Central memory CD8-positive, alpha-beta T cell (primary cell): ENCODE measurements around the gene RENBP.

ENCODE experiments used
- ATAC-seq: fragments of 150-1000 bp; cut with Tn5 transposase; replicated peaks from 2 replicates; pipeline ENCODE4 v1.10.0; 2022; ENCODE audit warnings: mild to moderate bottlenecking, moderate FRiP score, moderate number of reproducible peaks; ENCODE audit not compliant: poor library complexity, severe bottlenecking; ENCODE audit errors: extremely low read depth
- DNase-seq, 2 donors: peaks; one replicate each; pipeline ENCODE4 v3.0.0; 2021; ENCODE audit warnings: low spot score in 2 of 2
- H3K27ac Mint-ChIP-seq: one replicate; pipeline ENCODE4 v1.8.0; 2022; ENCODE audit warnings: low read depth, mild to moderate bottlenecking, moderate library complexity, mixed read lengths
- H3K27me3 Mint-ChIP-seq: one replicate; pipeline ENCODE4 v1.8.0; 2022; ENCODE audit warnings: mixed read lengths
- H3K36me3 Mint-ChIP-seq: one replicate; pipeline ENCODE4 v1.8.0; 2022; ENCODE audit warnings: mild to moderate bottlenecking, moderate library complexity, mixed read lengths; ENCODE audit not compliant: insufficient read depth
- H3K4me1 Mint-ChIP-seq: one replicate; pipeline ENCODE4 v1.8.0; 2022; ENCODE audit warnings: mixed read lengths
- H3K4me3 Mint-ChIP-seq: one replicate; pipeline ENCODE4 v1.8.0; 2022; ENCODE audit warnings: mild to moderate bottlenecking, moderate library complexity, mixed read lengths
- H3K9me3 Mint-ChIP-seq: one replicate; pipeline ENCODE4 v1.8.0; 2022; ENCODE audit warnings: mixed read lengths

RENBP gene

DNA sequence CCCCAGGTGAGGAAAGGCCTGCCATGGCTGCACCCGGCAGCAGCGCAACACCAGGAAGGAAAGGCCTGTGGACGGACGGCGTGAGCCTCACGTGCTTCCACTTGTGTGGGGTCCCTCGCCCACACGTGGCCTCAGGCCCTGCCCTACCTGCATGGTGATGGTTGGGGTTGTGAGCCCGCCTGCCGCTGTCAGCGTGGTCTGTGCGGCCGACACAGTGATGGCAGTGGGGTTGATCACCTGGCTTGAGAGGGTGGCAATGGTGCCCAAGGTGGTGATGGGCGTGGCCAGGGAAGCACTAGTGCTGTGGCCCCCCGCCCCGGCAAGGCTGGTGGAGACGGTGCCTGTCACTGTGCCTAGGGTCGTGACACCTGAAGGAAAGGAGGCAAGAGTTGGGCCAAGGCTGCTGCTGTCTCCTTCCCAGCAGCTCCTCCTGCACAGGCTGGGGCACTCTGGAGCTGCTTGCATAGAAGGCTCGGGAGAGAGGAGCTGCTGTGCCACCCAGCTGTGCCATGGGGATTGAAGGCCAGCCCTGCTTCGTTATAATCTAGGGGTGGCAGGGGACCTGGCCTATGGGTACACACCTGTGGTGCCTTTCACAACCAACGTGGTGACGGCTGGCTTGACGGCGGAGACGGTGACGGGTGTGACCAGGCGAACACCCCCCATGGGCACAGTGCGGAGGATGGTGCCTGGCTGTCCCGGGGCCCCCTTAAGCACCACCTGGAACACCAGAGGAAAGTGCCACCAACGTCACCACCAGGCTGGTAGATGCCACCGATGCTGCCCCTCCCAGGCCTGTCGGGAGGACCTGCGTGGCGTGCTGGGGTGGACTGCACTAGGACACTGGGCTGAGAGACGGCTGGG, 11.8 kb upstream of the RENBP start:
- Mint-ChIP-seq H3K4me1 (no peaks in the 10 kb centered on the region), H3K9me3 (no peaks in the 10 kb centered on the region), H3K27ac (no peak overlapping the region), H3K36me3 (peaks cover 42% of the 10 kb centered on the region), H3K27me3 (no peaks in the 10 kb centered on the region), H3K4me3 (no peak overlapping the region)
- ATAC-seq, result no peak
- DNase-seq, result no peak

DNA sequence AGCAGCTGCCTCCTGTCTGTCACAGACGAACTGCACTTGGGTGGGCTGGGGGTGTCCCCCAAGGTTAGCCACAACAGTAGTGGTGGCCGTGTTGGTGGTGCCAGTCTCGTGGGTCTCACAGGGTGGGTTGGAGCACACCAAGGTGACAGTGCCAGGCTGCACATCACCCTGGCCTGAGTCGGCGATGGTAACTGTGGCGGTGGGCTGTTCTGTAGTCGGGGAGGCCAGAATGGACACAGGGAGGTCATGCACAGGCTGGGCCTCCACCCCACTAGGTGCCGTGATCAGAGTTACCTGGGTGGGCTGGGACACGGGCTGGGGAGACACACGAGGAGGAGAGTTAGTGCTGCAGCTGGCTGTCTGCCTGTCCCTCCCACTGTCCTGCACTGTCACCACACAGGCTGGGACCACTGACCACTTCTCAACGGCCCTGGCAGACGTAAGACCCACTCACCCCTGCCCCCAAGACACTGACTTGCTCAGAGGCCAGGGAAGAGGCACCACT, 10.8 kb upstream of the RENBP start:
- H3K27ac Mint-ChIP-seq, result no peak overlapping the region
- H3K4me3 Mint-ChIP-seq, result no peak overlapping the region
- peaks cover 43% of the 10 kb centered on the region for H3K36me3 Mint-ChIP-seq

DNA sequence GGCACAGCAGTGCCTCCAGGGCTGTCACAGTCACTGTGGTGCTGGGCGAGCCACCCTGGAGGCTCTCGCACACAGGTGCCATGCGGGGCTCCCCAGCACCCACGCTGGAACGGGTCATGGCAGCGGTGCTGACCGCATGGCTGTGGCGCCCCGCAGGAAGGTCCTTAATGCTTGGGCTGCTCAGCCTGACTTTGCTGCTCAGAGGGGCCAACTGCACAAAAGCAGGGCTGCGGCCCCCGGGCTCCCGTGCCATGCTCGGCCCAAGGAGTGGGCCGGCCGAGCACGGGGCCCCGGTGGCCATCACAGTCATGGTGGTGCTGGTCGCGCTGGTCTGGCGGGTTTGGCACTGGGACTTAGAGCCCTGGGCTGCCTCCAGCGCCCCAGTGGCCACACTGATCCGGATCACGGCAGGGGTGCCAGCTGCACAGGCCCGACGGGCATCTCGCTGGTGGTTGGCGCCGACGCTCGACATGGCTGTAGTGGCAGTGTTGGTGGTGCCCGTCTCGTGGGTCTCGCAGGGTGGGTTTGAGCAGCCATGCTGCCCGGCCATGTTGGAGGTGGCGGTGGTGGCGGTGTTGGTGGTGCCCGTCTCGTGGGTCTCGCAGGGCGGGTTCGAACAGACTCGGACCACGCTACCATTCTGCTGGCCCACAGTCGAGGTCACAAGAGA, 10.2 kb upstream of the RENBP start:
- no peaks in the 10 kb centered on the region for H3K4me1 Mint-ChIP-seq
- H3K4me3 Mint-ChIP-seq, result no peak overlapping the region

More for the DNA sequence above, 10.8 kb upstream of the RENBP start:
- ATAC-seq (no peak), DNase-seq (no peak)
- Mint-ChIP-seq H3K9me3 (no peaks in the 10 kb centered on the region), H3K27me3 (no peaks in the 10 kb centered on the region), H3K4me1 (no peaks in the 10 kb centered on the region)

GRCh38 chrX:153953892-153954557, 9.6 kb upstream of the RENBP start:
- ATAC-seq (no peak), DNase-seq (no peak)
- H3K4me3 Mint-ChIP-seq, result no peak overlapping the region
- H3K27ac Mint-ChIP-seq, result no peak overlapping the region
- no peaks in the 10 kb centered on the region for H3K9me3 Mint-ChIP-seq
- peaks cover 48% of the 10 kb centered on the region for H3K36me3 Mint-ChIP-seq
- H3K4me1 Mint-ChIP-seq, result no peaks in the 10 kb centered on the region
- no peaks in the 10 kb centered on the region for H3K27me3 Mint-ChIP-seq

More for the DNA sequence above, 10.2 kb upstream of the RENBP start:
- DNase-seq (no peak), ATAC-seq (no peak)
- Mint-ChIP-seq H3K27ac (no peak overlapping the region), H3K36me3 (peaks cover 46% of the 10 kb centered on the region), H3K27me3 (no peaks in the 10 kb centered on the region), H3K9me3 (no peaks in the 10 kb centered on the region)

GRCh38 chrX:153953342-153953830, 8.9 kb upstream of the RENBP start:
- ATAC-seq (peak; percentile 61), DNase-seq (peak; percentile 72 to 79)
- H3K9me3 Mint-ChIP-seq, result no peaks in the 10 kb centered on the region
- peak overlapping the region; percentile 83 for H3K27ac Mint-ChIP-seq
- no peaks in the 10 kb centered on the region for H3K4me1 Mint-ChIP-seq
- H3K4me3 Mint-ChIP-seq, result no peak overlapping the region
- no peaks in the 10 kb centered on the region for H3K27me3 Mint-ChIP-seq
- H3K36me3 Mint-ChIP-seq, result peaks cover 46% of the 10 kb centered on the region

- no peaks in the 10 kb centered on the region for H3K9me3 Mint-ChIP-seq
- no peak overlapping the region for H3K4me3 Mint-ChIP-seq
- H3K27me3 Mint-ChIP-seq, result no peaks in the 10 kb centered on the region
- no peak overlapping the region for H3K27ac Mint-ChIP-seq
- H3K4me1 Mint-ChIP-seq, result peaks cover 2% of the 10 kb centered on the region
- H3K36me3 Mint-ChIP-seq, result peaks cover 48% of the 10 kb centered on the region
- no peak for DNase-seq
- ATAC-seq, result no peak
These were observed 8.1 kb upstream of the RENBP start for GRCh38 chrX:153952373-153953026.

DNA sequence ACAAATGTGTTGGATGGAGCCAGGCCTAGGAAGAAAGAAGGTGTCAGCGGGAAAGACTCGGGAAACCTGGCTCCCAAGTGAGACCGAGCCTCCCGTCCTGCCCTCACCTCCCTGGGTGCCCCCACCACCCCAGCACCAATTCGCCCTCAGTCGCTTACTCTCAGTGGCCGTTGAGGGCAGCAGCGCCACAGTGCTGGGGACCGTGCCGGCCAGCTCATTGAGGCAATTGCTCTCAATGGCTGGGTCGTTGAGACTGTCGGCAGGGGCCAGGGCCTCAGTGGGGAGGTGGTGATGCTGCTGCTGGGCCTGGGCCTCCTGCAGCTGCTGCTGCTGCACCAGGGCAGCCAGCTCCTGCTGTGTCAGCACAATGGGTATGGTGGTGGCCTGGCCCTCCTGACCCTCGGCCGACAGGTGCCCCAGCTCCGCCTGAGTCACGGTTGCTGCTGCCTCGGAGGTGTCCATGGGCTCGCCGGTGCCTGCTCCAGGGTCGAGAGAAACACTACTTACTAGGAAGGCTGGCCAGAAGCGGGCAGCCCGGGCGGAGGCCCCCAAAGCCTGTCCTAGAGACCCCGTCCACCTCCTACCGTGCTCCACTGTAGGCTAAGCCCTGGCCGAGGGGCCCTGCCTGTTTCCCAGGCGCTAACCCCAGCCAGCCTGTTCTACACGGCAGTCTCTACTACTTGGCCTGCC, 7.4 kb upstream of the RENBP start:
- Mint-ChIP-seq H3K4me3 (no peak overlapping the region), H3K36me3 (peaks cover 47% of the 10 kb centered on the region), H3K4me1 (peaks cover 6% of the 10 kb centered on the region), H3K27me3 (no peaks in the 10 kb centered on the region), H3K9me3 (no peaks in the 10 kb centered on the region), H3K27ac (no peak overlapping the region)
- no peak for DNase-seq
- no peak for ATAC-seq

DNA sequence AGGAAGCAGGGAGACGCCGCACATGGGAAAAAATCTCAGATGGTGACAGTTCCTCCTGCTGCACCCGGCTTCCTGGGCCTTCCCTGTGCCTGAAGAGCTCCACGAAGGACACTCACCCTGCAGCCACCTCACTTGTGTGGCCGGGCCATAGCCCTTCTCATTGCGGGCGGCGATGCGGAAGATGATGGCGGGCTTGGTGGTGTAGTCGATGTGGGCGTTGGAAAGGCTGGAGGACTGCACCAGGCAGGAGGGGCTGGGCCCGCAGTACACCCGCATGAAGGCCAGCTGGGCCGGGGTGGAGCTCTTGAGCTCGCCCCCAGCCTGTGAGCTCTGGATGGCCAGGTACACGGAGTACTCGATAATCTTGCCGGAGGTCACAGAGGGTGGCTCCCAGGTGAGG, 5.7 kb upstream of the RENBP start:
- H3K4me3 Mint-ChIP-seq, result no peak overlapping the region
- H3K36me3 Mint-ChIP-seq, result peaks cover 38% of the 10 kb centered on the region
- no peaks in the 10 kb centered on the region for H3K27me3 Mint-ChIP-seq
- no peak overlapping the region for H3K27ac Mint-ChIP-seq
- no peak for ATAC-seq
- no peaks in the 10 kb centered on the region for H3K9me3 Mint-ChIP-seq
- peaks cover 6% of the 10 kb centered on the region for H3K4me1 Mint-ChIP-seq
- DNase-seq, result no peak

DNA sequence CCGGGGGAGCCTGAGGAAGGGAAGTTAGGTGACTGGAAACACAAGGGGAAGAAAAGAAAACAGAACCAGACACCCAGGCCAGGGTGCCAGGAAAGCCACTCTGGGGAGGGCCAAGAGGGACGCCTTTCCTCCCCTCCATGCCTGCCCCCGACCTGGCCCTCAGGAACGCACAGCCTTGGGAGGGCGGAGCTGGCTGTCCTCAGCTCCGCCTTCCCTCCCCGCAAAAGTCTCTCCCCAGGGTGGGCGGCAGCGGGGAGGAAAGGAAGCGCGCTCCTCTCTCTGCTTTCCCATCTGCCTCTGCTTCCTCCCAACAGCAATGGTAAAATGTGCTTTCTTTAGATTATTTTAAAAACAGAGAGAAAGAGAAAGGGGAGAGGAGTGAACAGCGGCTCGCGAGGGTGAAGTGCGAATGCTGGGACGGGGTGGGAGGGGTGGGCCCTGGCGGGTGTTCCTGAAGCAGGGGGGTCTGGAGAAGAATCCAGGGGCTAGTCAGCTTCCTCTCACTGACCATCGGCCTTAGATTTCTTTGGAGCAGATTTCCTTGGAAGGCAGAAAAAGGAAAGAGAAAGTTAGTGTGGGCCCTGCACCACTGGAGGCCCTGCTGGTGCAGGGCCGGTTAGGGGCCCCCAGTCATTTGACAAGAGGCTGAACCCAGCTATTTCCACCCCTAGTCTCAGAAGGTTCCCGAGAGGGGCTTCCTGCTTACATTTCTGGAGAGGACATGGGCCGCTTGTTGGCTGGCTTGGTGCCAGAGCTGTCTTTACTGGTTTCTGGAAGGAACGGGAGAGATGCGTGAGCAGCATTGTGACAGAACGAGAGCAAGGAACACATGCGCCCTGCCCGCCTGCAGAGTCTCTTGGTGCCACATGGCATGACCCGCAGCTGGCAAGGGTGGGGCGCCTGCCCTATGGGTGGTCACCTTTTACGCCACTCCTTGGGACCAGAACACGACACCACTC, 4.7 kb upstream of the RENBP start:
- Mint-ChIP-seq H3K27me3 (no peaks in the 10 kb centered on the region), H3K27ac (peak overlapping the region; percentile 76), H3K4me1 (peaks cover 6% of the 10 kb centered on the region), H3K9me3 (no peaks in the 10 kb centered on the region), H3K4me3 (peak overlapping the region; percentile 11), H3K36me3 (peaks cover 32% of the 10 kb centered on the region)
- DNase-seq (no peak), ATAC-seq (no peak)

DNA sequence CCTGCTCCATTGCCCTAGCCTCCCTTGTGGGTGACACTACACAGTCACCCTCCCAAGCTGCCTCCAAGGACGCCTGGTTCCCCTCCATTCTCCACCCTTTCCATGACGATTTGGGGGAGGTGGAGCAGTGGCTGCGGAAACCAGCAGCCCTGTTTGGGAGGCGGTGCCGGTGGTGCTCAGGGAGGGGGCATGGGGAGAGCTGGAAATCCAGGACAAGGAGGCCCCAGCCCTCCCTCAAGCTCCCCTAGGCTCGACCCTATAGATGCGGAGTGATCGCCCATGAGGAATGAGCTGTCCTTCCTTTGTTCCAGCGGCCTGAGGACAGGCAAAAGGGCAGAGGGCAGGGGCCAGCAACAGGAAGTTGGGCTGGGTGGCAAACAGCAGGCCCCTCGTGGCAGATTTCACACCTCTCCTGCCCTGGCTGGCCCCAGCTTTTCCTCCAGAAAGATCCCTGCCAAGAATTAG, 3.6 kb upstream of the RENBP start:
- H3K4me3 Mint-ChIP-seq, result no peak overlapping the region
- DNase-seq, result no peak
- H3K27ac Mint-ChIP-seq, result peak overlapping the region; percentile 76
- no peaks in the 10 kb centered on the region for H3K27me3 Mint-ChIP-seq
- peaks cover 23% of the 10 kb centered on the region for H3K36me3 Mint-ChIP-seq
- ATAC-seq, result no peak
- no peaks in the 10 kb centered on the region for H3K9me3 Mint-ChIP-seq
- peaks cover 6% of the 10 kb centered on the region for H3K4me1 Mint-ChIP-seq
